MM.1S (cell line): ENCODE data around the gene GALNT6.

Experiments used
- DNase-seq: peaks from one replicate; pipeline ENCODE4 v3.0.0-alpha.2; 2015
- H2AFZ ChIP-seq: fragments of 300-600 bp; sonication (generic); 2 replicates; pipeline ENCODE4 v1.6.0; 2016; ENCODE audit warnings: antibody characterized with exemption, low read length
- H3F3A ChIP-seq: fragments of 300-600 bp; sonication (generic); 2 replicates; pipeline ENCODE4 v1.6.1; 2016; ENCODE audit warnings: mild to moderate bottlenecking, antibody characterized with exemption, low read length, moderate library complexity, mixed read lengths; ENCODE audit not compliant: insufficient read depth
- H3K27ac ChIP-seq: fragments of 300-600 bp; sonication (generic); 2 replicates; pipeline ENCODE4 v1.5.1; 2016; ENCODE audit warnings: mild to moderate bottlenecking, low read length
- H3K27me3 ChIP-seq: fragments of 300-600 bp; sonication (generic); replicated peaks from 2 replicates; pipeline ENCODE4 v1.6.0; 2016; ENCODE audit warnings: low read length; ENCODE audit not compliant: insufficient read depth
- H3K36me3 ChIP-seq: fragments of 300-600 bp; sonication (generic); replicated peaks from 2 replicates; pipeline ENCODE4 v1.6.1; 2016; ENCODE audit warnings: mild to moderate bottlenecking, low read length, mixed read lengths; ENCODE audit not compliant: insufficient read depth
- H3K4me1 ChIP-seq: fragments of 300-600 bp; sonication (generic); 2 replicates; pipeline ENCODE4 v1.6.1; 2016; ENCODE audit warnings: low read length, mixed read lengths
- H3K4me2 ChIP-seq: fragments of 300-600 bp; sonication (generic); 2 replicates; pipeline ENCODE4 v1.6.0; 2016; ENCODE audit warnings: low read depth, low read length
- H3K4me3 ChIP-seq: fragments of 300-600 bp; sonication (generic); 2 replicates; pipeline ENCODE4 v1.5.1; 2016; ENCODE audit warnings: low read length, mixed read lengths
- H3K79me2 ChIP-seq: fragments of 300-600 bp; sonication (generic); 2 replicates; pipeline ENCODE4 v1.6.1; 2016; ENCODE audit warnings: mixed run types, low read length, mixed read lengths
- H3K9ac ChIP-seq: fragments of 300-600 bp; sonication (generic); 2 replicates; pipeline ENCODE4 v1.6.1; 2016; ENCODE audit warnings: low read length, mixed read lengths
- H3K9me2 ChIP-seq: fragments of 300-600 bp; sonication (generic); replicated peaks from 2 replicates; pipeline ENCODE4 v1.6.1; 2016; ENCODE audit warnings: mild to moderate bottlenecking, low read length, mixed read lengths; ENCODE audit not compliant: insufficient read depth
- H3K9me3 ChIP-seq: fragments of 300-600 bp; sonication (generic); replicated peaks from 2 replicates; pipeline ENCODE4 v1.6.1; 2016; ENCODE audit warnings: mild to moderate bottlenecking, low read length, mixed read lengths; ENCODE audit not compliant: insufficient read depth
- H4K20me1 ChIP-seq: fragments of 300-600 bp; sonication (generic); 2 replicates; pipeline ENCODE4 v1.6.1; 2016; ENCODE audit warnings: mild to moderate bottlenecking, low read length, moderate library complexity, mixed read lengths; ENCODE audit not compliant: insufficient read depth
- EZH2 ChIP-seq: fragments of 300-600 bp; sonication (generic); optimal IDR thresholded peaks from 2 replicates; pipeline ENCODE3; 2017; ENCODE audit warnings: low read depth, mild to moderate bottlenecking, antibody characterized with exemption, low read length, mixed read lengths
- EZH2phosphoT487 ChIP-seq: fragments of 300-600 bp; sonication (generic); IDR thresholded peaks from 2 replicates; pipeline ENCODE4 v1.6.1; 2018; ENCODE audit warnings: antibody characterized with exemption, low read length
- TF ChIP-seq, protein P1 (sequence below): fragments of 300-600 bp; sonication (generic); IDR thresholded peaks from 2 replicates; pipeline ENCODE4 v1.5.1; 2016; ENCODE audit warnings: antibody characterized with exemption, low read length, mixed read lengths

Gene GALNT6

DNA sequence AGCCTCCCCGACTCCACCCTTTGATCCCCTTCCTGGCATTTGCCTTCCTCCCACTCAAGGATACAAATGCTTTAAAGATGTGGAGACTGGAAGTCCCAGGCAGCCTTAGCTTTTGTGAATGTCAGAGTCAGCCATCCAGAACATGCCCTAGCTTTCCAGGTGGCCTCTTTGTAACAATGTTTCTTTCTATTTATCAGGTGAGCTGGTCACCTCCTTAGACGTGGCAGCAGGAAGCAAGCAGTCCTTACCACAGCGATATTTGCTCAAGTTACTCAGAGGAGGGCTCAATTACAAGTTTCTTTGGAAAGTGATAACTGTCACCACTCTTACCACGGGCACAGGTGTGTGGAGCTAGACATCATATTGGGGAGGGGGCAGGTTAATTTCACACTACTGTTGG lies 4.9 kb downstream of the GALNT6 start:
- no peaks in the 10 kb centered on the region for H3K36me3 ChIP-seq
- no peaks in the 10 kb centered on the region for H4K20me1 ChIP-seq
- H3K27me3 ChIP-seq, result no peaks in the 10 kb centered on the region; the same call in 1 of the 2 replicates
- DNase-seq, result no peak
- H2AFZ ChIP-seq, result no peak overlapping the region
- no peak overlapping the region for H3K4me3 ChIP-seq
- no peak overlapping the region for H3K27ac ChIP-seq
- TF ChIP-seq EZH2, result no peak
- TF ChIP-seq EZH2phosphoT487, result no peak
- TF ChIP-seq, protein P1, sequence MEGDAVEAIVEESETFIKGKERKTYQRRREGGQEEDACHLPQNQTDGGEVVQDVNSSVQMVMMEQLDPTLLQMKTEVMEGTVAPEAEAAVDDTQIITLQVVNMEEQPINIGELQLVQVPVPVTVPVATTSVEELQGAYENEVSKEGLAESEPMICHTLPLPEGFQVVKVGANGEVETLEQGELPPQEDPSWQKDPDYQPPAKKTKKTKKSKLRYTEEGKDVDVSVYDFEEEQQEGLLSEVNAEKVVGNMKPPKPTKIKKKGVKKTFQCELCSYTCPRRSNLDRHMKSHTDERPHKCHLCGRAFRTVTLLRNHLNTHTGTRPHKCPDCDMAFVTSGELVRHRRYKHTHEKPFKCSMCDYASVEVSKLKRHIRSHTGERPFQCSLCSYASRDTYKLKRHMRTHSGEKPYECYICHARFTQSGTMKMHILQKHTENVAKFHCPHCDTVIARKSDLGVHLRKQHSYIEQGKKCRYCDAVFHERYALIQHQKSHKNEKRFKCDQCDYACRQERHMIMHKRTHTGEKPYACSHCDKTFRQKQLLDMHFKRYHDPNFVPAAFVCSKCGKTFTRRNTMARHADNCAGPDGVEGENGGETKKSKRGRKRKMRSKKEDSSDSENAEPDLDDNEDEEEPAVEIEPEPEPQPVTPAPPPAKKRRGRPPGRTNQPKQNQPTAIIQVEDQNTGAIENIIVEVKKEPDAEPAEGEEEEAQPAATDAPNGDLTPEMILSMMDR, result no peak
- H3K9ac ChIP-seq, result no peak overlapping the region
- peaks cover 12% of the 10 kb centered on the region for H3F3A ChIP-seq
- no peaks in the 10 kb centered on the region for H3K9me2 ChIP-seq
- peaks cover 20% of the 10 kb centered on the region for H3K4me1 ChIP-seq
- H3K79me2 ChIP-seq, result no peaks in the 10 kb centered on the region
- no peaks in the 10 kb centered on the region for H3K9me3 ChIP-seq
- no peak overlapping the region for H3K4me2 ChIP-seq

DNA sequence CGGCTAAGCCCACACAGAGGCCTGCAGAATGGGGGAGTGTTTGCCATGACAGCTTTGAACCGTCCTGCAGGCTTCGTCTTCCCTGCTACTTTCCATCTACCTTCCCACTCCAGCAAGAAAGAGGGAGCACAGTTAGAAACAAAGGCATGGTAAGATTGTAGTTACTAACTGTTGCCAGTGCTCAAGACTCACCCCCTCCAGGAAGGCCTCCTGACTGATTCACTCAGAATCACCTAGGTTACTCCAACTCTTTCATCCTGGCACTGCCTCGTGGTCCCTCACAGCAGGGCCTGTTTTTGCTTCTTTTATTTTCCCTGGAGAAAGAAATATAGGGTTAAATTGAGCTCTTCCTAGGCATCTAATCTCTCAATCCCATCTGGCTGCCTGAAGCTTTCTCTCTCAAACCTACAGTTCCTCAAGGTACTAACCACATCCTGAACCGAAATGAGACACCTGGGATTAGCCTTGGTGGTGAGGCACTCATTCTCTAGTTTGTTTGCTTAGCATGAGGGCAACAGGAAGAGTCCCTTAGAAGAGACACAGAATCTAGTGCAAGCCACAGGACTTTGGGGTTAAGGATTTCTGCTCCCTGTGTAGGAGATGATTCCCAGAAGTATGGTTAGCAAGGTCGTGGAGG lies 7.8 kb downstream of the GALNT6 start:
- no peaks in the 10 kb centered on the region for H3K9me2 ChIP-seq
- no peak overlapping the region for H3K4me3 ChIP-seq
- no peak overlapping the region for H2AFZ ChIP-seq
- H3K4me1 ChIP-seq, result peaks cover 19% of the 10 kb centered on the region
- peak overlapping the region; percentile 41; the same call in 1 of the 2 replicates for H3K4me2 ChIP-seq
- no peak overlapping the region for H3K9ac ChIP-seq
- no peaks in the 10 kb centered on the region for H3K9me3 ChIP-seq
- no peaks in the 10 kb centered on the region for H3K36me3 ChIP-seq
- H3K79me2 ChIP-seq, result no peaks in the 10 kb centered on the region
- no peaks in the 10 kb centered on the region for H4K20me1 ChIP-seq
- peaks cover 12% of the 10 kb centered on the region for H3F3A ChIP-seq
- H3K27me3 ChIP-seq, result no peaks in the 10 kb centered on the region
- DNase-seq, result peak; percentile 61
- no peak overlapping the region for H3K27ac ChIP-seq
- TF ChIP-seq, protein P1, result no peak
- no peak for TF ChIP-seq EZH2
- no peak for TF ChIP-seq EZH2phosphoT487

DNA sequence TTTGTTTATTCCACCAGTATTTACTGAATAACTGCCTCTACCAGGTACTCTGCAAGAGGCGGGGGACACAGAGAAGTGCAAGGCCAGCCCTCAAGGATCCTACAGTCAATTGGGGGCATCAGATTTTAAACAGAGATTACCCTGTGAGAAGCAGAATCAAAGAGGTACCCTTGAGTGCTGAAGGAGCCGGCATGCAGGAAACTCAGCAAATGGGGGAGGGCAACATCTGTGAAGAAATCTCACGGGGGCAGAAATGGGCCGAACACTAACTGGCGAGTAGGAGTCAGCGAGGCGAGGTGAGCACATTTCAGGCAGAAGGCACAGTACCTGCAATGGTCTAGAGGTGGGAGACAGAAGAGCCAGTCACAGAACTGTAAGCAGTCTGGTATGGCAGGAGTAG lies 9.0 kb downstream of the GALNT6 start:
- Histone ChIP-seq H4K20me1 (no peaks in the 10 kb centered on the region), H3F3A (peaks cover 12% of the 10 kb centered on the region), H3K36me3 (no peaks in the 10 kb centered on the region), H3K9me3 (no peaks in the 10 kb centered on the region), H3K79me2 (no peaks in the 10 kb centered on the region), H2AFZ (no peak overlapping the region), H3K9me2 (no peaks in the 10 kb centered on the region), H3K4me1 (peaks cover 19% of the 10 kb centered on the region), H3K27me3 (no peaks in the 10 kb centered on the region), H3K4me3 (no peak overlapping the region), H3K27ac (no peak overlapping the region), H3K4me2 (no peak overlapping the region), H3K9ac (no peak overlapping the region)
- TF ChIP-seq EZH2phosphoT487, result no peak
- TF ChIP-seq EZH2, result no peak
- TF ChIP-seq, protein P1, result no peak
- no peak for DNase-seq
